Activated naive CD4-positive, alpha-beta T cell treated with anti-CD3 and anti-CD28 coated beads, Interleukin-2, amount 10 ng/mL, durations not matched to agents 7 days and 5 days (primary cell): ENCODE results near the gene LTF.
A peak's percentile ranks its signal among the peaks of the same experiment; 100 is the strongest.

Source experiments
- CTCF ChIA-PET: fragments of 350-600 bp; sonication (Branson Sonifier 250); formaldehyde crosslinking; loops from one replicate; lab custom pipeline; 2021; ENCODE audit warnings: antibody characterized with exemption; lab: Charles Lee
- DNase-seq: peaks from one replicate; pipeline ENCODE4 v3.0.0-alpha.2; 2020
- H3K27ac Mint-ChIP-seq: one replicate; pipeline ENCODE4 v1.8.0; 2021; ENCODE audit warnings: mild to moderate bottlenecking, moderate library complexity, mixed read lengths
- H3K27me3 Mint-ChIP-seq: one replicate; pipeline ENCODE4 v1.8.0; 2021; ENCODE audit warnings: mild to moderate bottlenecking, mixed read lengths
- H3K36me3 Mint-ChIP-seq: one replicate; pipeline ENCODE4 v1.8.0; 2021; ENCODE audit warnings: mixed read lengths
- H3K4me1 Mint-ChIP-seq: one replicate; pipeline ENCODE4 v1.8.0; 2021; ENCODE audit warnings: mixed read lengths
- H3K4me3 Mint-ChIP-seq: one replicate; pipeline ENCODE4 v1.8.0; 2021; ENCODE audit warnings: mild to moderate bottlenecking, moderate library complexity, mixed read lengths
- H3K9me3 Mint-ChIP-seq: one replicate; pipeline ENCODE4 v1.8.0; 2021; ENCODE audit warnings: mixed read lengths

The LTF gene

GRCh38 chr3:46455231-46456115 lies 9.2 kb downstream of the LTF start:
- Mint-ChIP-seq H3K9me3 (no peaks in the 10 kb centered on the region), H3K27ac (no peak overlapping the region), H3K4me3 (no peak overlapping the region), H3K36me3 (no peaks in the 10 kb centered on the region), H3K27me3 (peaks cover 67% of the 10 kb centered on the region), H3K4me1 (no peaks in the 10 kb centered on the region)
- DNase-seq = no peak
- CTCF ChIA-PET = no interaction called here

GRCh38 chr3:46454606-46455005 lies 10.1 kb downstream of the LTF start:
- Mint-ChIP-seq H3K4me3 (no peak overlapping the region), H3K36me3 (no peaks in the 10 kb centered on the region), H3K9me3 (no peaks in the 10 kb centered on the region), H3K27me3 (peaks cover 68% of the 10 kb centered on the region), H3K27ac (no peak overlapping the region), H3K4me1 (no peaks in the 10 kb centered on the region)
- DNase-seq = no peak
- CTCF ChIA-PET = no interaction called here

GRCh38 chr3:46454209-46454595 lies 10.5 kb downstream of the LTF start:
- H3K4me1 Mint-ChIP-seq = no peaks in the 10 kb centered on the region
- CTCF ChIA-PET = interaction anchor here (1.3 kb wide), 1 partner anchor 35 kb away, joined by 4 read pairs; no protein-coding TSS in a partner anchor
- H3K36me3 Mint-ChIP-seq = no peaks in the 10 kb centered on the region
- no peak for DNase-seq
- no peak overlapping the region for H3K27ac Mint-ChIP-seq
- peaks cover 68% of the 10 kb centered on the region for H3K27me3 Mint-ChIP-seq
- H3K4me3 Mint-ChIP-seq = no peak overlapping the region
- no peaks in the 10 kb centered on the region for H3K9me3 Mint-ChIP-seq

- Mint-ChIP-seq H3K4me3 (no peak overlapping the region), H3K36me3 (no peaks in the 10 kb centered on the region), H3K27ac (no peak overlapping the region), H3K27me3 (peaks cover 71% of the 10 kb centered on the region), H3K4me1 (no peaks in the 10 kb centered on the region), H3K9me3 (no peaks in the 10 kb centered on the region)
- no peak for DNase-seq
- CTCF ChIA-PET = interaction anchor here (1.3 kb wide), 1 partner anchor 36 kb away, joined by 4 read pairs; no protein-coding TSS in a partner anchor
Observed at GRCh38 chr3:46453526-46454208, 11.0 kb downstream of the LTF start.

GRCh38 chr3:46449755-46450552 lies 14.8 kb downstream of the LTF start:
- no peaks in the 10 kb centered on the region for H3K9me3 Mint-ChIP-seq
- DNase-seq = no peak
- H3K36me3 Mint-ChIP-seq = no peaks in the 10 kb centered on the region
- no peak overlapping the region for H3K27ac Mint-ChIP-seq
- H3K4me3 Mint-ChIP-seq = no peak overlapping the region
- no peaks in the 10 kb centered on the region for H3K4me1 Mint-ChIP-seq
- peaks cover 56% of the 10 kb centered on the region for H3K27me3 Mint-ChIP-seq
- CTCF ChIA-PET = interaction anchor here (1.0 to 1.8 kb wide), 6 partner anchors 9 to 42 kb away, joined by 3 to 7 read pairs (median 4); no protein-coding TSS in a partner anchor

- H3K27ac Mint-ChIP-seq = no peak overlapping the region
- H3K9me3 Mint-ChIP-seq = no peaks in the 10 kb centered on the region
- no peak overlapping the region for H3K4me3 Mint-ChIP-seq
Observed at GRCh38 chr3:46448721-46449120, 16.0 kb downstream of the LTF start.

GRCh38 chr3:46447228-46447985 lies 17.3 kb downstream of the LTF start:
- H3K27ac Mint-ChIP-seq = no peak overlapping the region
- CTCF ChIA-PET = interaction anchor here (0.6 kb wide), 1 partner anchor 48 kb away, joined by 3 read pairs; no protein-coding TSS in a partner anchor
- no peaks in the 10 kb centered on the region for H3K36me3 Mint-ChIP-seq
- DNase-seq = no peak
- no peak overlapping the region for H3K4me3 Mint-ChIP-seq
- H3K4me1 Mint-ChIP-seq = peaks cover 9% of the 10 kb centered on the region
- H3K9me3 Mint-ChIP-seq = no peaks in the 10 kb centered on the region
- peaks cover 46% of the 10 kb centered on the region for H3K27me3 Mint-ChIP-seq

More at GRCh38 chr3:46448721-46449120, 16.0 kb downstream of the LTF start:
- CTCF ChIA-PET = interaction anchor here (1.8 kb wide), 1 partner anchor 10 kb away, joined by 7 read pairs; no protein-coding TSS in a partner anchor
- Mint-ChIP-seq H3K36me3 (no peaks in the 10 kb centered on the region), H3K27me3 (peaks cover 49% of the 10 kb centered on the region), H3K4me1 (peaks cover 9% of the 10 kb centered on the region)
- DNase-seq = no peak

- no peak overlapping the region for H3K27ac Mint-ChIP-seq
- H3K36me3 Mint-ChIP-seq = no peaks in the 10 kb centered on the region
- H3K27me3 Mint-ChIP-seq = peaks cover 20% of the 10 kb centered on the region
- H3K4me1 Mint-ChIP-seq = peaks cover 30% of the 10 kb centered on the region
- H3K4me3 Mint-ChIP-seq = no peak overlapping the region
- no peaks in the 10 kb centered on the region for H3K9me3 Mint-ChIP-seq
- DNase-seq = no peak
- CTCF ChIA-PET = interaction anchor here (0.9 to 1.4 kb wide), 2 partner anchors 9 to 64 kb away, joined by 4 to 5 read pairs; no protein-coding TSS in a partner anchor
Observed at GRCh38 chr3:46442576-46443530, 21.9 kb downstream of the LTF start.

- CTCF ChIA-PET = no interaction called here
- Mint-ChIP-seq H3K27ac (peak overlapping the region; percentile 1), H3K4me3 (no peak overlapping the region), H3K36me3 (no peaks in the 10 kb centered on the region), H3K27me3 (peaks cover 16% of the 10 kb centered on the region), H3K4me1 (peaks cover 30% of the 10 kb centered on the region), H3K9me3 (no peaks in the 10 kb centered on the region)
- peak; percentile 69 for DNase-seq
Observed at GRCh38 chr3:46440531-46441294, 24.0 kb downstream of the LTF start.

GRCh38 chr3:46438831-46439230 lies 25.9 kb downstream of the LTF start:
- CTCF ChIA-PET = interaction anchor here (1.9 to 2.1 kb wide), 2 partner anchors 10 to 50 kb away, joined by 7 read pairs; no protein-coding TSS in a partner anchor
- Mint-ChIP-seq H3K27ac (no peak overlapping the region), H3K36me3 (no peaks in the 10 kb centered on the region), H3K27me3 (peaks cover 17% of the 10 kb centered on the region), H3K4me1 (peaks cover 28% of the 10 kb centered on the region), H3K4me3 (no peak overlapping the region), H3K9me3 (no peaks in the 10 kb centered on the region)
- no peak for DNase-seq

- CTCF ChIA-PET = interaction anchor here (0.7 kb wide), 1 partner anchor 54 kb away, joined by 3 read pairs; no protein-coding TSS in a partner anchor
- no peak for DNase-seq
- H3K27ac Mint-ChIP-seq = no peak overlapping the region
- peaks cover 14% of the 10 kb centered on the region for H3K27me3 Mint-ChIP-seq
- no peaks in the 10 kb centered on the region for H3K36me3 Mint-ChIP-seq
- peaks cover 13% of the 10 kb centered on the region for H3K9me3 Mint-ChIP-seq
- H3K4me3 Mint-ChIP-seq = no peak overlapping the region
- peaks cover 21% of the 10 kb centered on the region for H3K4me1 Mint-ChIP-seq
Observed at GRCh38 chr3:46435081-46435726, 29.5 kb downstream of the LTF start.
